ENCODE data around the gene IBSP.

- no peak for TF ChIP-seq CTCF (IDR thresholded peaks at IDR 0.05; ENCODE audit: low read depth, low read length, poor library complexity, severe bottlenecking)
- no peak for TF ChIP-seq EZH2phosphoT487 (IDR thresholded peaks at IDR 0.05; ENCODE audit: borderline replicate concordance, low read length)
Measured at GRCh38 chr4:87843936-87844335, 44.6 kb downstream of the IBSP start.
